GM19324 (cell line): ENCODE data around the gene COA1.
"Not testable (repeated sequence)": the region's sequence is repeated elsewhere in the genome, so short reads cannot be mapped to it uniquely, and the experiment has no call there.

ENCODE experiments used
- ATAC-seq: cut with Tn5 transposase; IDR thresholded peaks from one replicate; pipeline ENCODE4 v1.9.1; 2021; ENCODE audit warnings: mild to moderate bottlenecking, moderate library complexity; ENCODE audit not compliant: unreplicated experiment, low FRiP score

Gene COA1

DNA sequence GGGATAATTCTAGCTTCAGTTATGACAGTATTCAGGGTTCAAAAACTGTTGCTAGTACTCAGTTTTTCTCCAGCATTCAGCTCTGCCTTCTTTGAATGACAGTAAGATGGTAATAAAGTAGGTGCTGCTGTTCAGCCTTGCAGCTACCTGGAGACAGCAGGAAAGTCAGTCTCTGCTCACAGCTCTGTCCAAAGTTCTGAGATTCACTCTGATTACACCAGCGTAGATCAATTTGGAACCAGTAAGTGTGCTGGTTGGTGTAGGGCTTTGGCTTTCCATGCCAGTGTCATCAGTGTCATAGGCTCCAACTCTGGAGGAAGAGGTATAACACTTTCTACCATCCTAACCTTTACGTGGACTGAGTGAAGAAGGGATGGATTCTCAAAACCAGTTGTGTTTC lies 120.2 kb downstream of the COA1 start:
- no peak for ATAC-seq

GRCh38 chr7:43604251-43604650 lies 125.1 kb downstream of the COA1 start:
- ATAC-seq: no peak

GRCh38 chr7:43602256-43602655 lies 127.1 kb downstream of the COA1 start:
- ATAC-seq: no peak

- ATAC-seq: no peak
Measured at GRCh38 chr7:43600056-43600455, 129.3 kb downstream of the COA1 start.

- not testable (repeated sequence) for ATAC-seq
Measured at GRCh38 chr7:43596426-43596825, 132.9 kb downstream of the COA1 start.

GRCh38 chr7:43594020-43594419 lies 135.3 kb downstream of the COA1 start:
- ATAC-seq: no peak

DNA sequence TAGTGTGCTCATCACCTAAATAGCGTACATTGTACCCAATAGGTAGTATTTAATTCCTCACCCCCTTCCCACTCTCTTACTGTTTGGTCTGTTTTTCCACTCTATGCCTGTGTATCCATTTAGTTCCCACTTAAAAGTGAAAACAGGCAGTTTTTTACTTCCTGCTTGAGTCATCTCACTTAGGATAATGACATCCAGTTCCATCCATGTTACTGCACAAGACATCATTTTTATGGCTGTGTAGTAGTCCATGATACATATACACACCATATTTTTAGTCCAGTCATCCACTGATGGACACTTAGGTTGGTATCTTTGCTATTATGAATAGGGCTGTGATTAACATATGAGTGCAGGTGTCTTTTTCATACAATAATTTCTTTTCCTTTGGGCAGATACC lies 136.3 kb downstream of the COA1 start:
- no peak for ATAC-seq

GRCh38 chr7:43592326-43592725 lies 137.0 kb downstream of the COA1 start:
- ATAC-seq: no peak

GRCh38 chr7:43591558-43592180 lies 137.7 kb downstream of the COA1 start:
- ATAC-seq: no peak

DNA sequence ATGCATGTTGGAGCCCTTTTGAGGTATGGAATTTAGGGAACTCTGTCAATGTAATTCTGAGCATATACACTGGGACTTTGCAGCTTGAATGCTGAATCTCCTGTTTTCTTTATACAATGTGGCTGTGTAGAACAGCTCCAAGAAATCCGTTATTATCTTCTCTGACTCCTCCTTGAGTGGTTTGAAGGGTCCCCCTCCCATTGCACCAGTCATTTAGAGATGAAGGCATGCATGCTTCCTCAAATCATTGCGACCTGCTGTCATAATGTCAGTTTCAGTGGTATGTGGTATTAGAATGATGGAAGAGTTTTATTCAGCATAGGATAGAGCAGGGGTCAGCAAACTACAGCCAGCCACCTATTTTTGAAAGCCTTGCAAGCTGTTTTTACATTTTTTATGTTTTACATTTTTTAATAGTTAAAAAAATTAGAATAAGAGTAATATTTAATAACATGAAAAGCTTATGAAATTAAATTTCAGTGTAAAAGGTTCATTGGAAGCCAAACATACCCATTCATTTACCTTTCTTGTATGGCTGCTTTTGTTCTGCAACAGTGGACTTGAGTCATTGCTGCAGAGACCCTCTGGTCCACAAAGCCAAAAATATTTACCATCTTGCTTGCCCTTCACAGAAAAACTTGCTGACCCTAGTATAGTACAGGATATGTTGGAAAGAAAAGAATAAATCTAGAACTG lies 138.3 kb downstream of the COA1 start:
- ATAC-seq: peak; percentile 44

- ATAC-seq: no peak
Measured at GRCh38 chr7:43589728-43590127, 139.6 kb downstream of the COA1 start.
